ELF-1 (cell line): Measurements from ENCODE around the gene MYOZ3.

Source experiments
- DNase-seq: peaks from one replicate; pipeline ENCODE4 v3.0.0-alpha.2; 2016; ENCODE audit warnings: low read depth, low spot score

MYOZ3 gene

DNA sequence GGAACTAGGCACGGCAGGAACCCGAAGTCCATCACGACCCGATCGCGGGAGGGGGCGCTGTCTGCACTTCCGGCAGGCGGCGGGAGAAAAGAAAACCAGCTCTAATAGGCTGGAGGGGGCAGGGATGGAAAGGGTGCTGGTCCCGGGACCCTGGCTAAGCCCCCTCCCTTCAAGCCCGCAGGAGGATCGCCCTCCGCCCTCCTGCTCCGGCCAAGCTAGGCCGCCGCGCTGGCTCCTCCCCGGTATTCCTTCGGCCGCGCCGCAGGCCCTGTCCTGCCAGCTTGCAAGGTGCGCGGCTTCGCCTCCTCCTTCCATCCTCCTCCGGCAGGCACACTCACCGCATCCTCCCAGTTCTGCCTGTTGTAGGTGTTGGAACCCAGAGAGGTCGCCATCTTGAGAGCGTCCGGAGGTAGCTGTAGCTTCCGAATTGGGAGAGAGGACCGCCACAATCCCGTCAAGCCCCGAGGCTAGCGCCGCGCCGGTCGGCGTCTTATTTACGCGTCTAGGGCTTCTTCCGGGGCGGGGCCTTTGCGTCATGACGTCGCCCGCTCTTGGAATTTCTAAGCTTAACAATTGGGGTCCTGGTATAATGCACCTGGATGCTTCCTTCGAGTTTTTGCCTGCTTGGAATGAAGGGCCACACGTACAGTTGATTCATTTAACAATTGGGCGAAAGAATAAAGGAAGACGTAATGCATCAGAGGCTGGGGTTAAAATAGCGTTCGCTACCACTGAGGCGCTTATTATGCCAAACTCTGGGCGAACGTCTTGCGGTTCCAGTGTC is 39.7 kb downstream of the MYOZ3 start, which contains the start of gene RBM22:
Gene RBM22, minus strand, starts transcription at position 469 of the 784 bp plus-strand sequence. Its CDS starts 77 bp downstream, at position 392.
- DNase-seq = peak; percentile 97

DNA sequence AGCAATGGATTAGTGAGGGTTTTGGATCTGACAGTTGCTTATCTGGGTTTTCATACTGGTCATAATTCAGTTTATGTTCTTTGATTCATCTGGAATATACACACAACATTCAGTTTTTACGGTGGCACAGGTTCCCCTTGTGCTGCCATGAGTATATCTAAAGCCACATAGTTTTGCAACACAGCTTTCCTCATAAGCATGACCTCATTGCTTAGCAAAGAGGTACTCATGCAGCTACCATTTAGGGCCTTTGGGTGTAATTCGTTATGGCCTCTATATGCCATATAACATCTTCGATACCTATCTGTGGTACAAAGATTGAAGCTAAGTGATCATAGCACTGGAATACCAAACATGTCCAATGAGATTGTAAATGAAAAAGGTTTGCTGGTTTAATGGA is 42.7 kb downstream of the MYOZ3 start:
- DNase-seq = no peak

DNA sequence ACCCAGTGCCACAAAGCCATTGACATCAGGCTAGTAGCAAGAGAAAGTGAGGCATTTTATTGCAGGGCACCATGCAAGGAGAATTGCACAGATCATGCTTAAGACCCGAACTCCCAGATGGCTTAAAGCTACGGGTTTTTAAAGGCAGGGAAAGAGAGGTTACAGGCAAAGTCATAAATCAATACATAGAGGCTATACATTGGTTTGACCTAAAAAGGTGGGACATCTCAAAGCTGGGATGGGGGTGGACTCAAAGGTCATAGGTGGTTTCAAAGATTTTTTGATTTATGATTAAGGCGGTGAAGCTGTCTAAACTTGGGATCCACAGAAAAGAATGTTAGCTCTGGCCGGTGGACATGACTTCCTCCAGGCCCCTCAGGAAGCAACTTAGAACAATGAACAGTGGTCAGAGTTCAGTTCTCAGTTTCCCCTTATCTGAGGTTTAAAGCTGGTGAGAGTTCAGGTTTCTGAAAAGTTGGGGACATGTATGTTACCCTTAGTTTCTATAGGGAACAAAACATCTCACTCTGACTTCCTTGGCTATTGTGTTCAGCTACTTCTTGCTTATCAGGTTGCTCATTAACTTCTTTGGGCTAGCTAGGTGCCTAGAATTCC is 45.8 kb downstream of the MYOZ3 start:
- DNase-seq = no peak

DNA sequence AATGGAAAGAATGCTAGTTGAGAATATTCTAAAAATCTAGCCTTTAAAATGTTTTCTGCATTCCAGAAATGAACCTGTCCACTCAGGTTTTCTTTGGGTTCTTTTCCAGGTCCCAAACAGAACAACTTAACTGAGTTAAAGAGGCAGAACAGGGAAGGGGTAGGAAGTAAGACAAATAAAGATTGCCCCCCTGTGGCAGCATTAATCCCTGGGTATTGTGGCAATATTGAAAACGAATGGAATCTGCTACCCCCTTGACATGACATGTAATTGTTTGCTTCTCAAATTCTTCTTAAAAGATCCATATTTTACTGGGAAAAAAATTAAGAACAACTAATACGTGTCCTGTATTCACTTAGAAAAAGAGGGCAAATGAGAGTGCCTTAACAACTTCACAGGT is 49.1 kb downstream of the MYOZ3 start:
- DNase-seq = no peak

DNA sequence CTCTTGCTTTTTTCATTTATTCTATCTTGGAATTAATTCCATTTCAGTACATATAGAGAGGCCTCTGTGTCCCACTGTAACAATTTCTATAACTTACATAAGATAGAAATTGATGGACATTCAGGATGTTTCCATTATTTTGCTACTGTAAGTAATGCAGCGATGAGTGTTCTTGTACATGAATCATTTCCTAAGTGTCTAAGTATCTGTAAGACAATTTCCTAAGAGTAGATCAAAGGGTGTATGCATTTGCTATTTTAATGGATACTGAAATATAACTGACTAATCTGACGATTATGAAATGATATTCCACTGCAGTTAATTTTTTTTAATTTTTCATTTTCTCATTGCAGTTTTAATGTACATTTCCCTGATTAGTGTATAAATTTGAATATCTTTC is 62.8 kb downstream of the MYOZ3 start:
- no peak for DNase-seq
